ENCODE results near the gene ATF6.
"Not testable (repeated sequence)": the region's sequence is repeated elsewhere in the genome, so short reads cannot be mapped to it uniquely, and the experiment has no call there.

Gene ATF6

DNA sequence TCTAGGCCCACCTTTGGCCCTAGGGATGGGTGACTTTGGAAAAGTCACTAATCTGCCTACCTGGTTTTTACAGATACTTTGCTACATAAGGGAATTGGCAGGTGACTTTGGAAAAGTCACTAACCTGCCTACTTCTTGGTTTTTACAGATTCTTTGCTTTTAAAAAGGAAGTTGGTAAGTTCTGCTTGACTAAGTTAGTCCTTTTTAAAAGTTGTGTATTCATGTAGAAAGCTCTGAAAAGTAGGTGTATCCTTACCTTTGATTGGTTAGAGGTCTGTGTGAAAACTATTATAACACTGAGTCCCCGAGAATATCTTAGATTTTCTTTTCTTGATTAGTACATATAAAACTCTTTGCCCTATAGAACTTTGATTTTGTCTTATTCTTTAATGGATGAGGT, 12.4 kb downstream of the ATF6 start:
- no peak for DNase-seq (ENCODE audit: extremely low read depth in 1 of 2, low read depth in 1 of 2)

DNA sequence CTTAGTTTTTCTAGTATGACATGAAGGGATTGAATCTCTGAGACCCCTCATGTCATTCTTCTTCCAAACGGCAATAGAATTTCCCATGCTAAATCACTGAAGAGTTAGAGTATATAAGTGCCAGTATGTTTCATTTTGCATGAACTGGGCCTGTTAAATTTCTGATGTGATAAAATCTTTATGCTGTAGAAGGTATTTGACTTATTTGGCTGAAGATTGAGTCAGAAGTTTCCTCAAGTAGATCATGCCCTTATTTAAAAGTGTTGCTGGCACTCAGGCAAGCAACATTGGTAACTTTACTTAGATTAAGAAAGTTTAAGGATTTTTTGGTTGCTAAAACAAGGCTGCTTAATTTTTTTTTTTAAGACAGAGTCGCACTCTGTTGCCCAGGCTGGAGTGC, 13.3 kb downstream of the ATF6 start:
- no peak for DNase-seq (ENCODE audit: extremely low read depth in 1 of 2, low read depth in 1 of 2)

DNA sequence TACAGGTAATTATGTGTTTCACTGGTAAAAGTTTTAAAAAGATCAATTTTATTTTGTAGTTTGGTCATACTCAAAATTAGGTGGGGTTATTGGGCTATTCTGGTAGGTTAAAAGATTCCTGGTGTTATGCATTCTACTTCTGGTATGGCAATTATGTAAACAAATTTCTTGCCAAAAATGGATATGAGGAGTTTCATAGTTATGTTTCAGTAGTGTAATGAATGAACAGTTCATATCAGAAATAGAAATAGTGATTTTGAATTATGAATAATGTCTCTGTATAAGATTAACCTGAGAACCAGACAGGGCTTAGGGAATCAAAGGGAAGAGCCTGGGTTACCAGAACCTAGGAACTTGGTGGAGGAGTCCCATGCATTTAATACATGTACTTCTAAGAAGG, 15.9 kb downstream of the ATF6 start:
- DNase-seq (ENCODE audit: extremely low read depth in 1 of 2, low read depth in 1 of 2) = no peak

DNA sequence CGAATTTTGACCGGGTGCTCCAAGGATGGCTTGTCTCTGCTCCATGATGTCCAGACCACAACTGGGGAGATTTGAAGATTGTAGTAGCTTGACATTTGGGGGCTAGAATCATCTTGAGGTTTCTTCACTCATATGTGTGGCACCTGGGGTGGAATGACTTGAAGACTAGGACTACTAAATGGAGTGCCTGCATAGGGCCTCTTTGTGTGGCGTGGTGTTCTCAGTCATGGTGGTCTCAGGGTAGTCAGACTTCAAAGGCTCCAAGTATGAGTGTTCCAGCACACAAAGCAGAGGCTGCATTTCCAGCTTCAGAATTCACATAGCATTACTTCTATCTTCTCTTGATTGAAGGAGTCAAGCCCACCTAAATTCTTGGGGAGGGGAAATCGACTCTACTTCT, 16.8 kb downstream of the ATF6 start:
- no peak for DNase-seq (ENCODE audit: extremely low read depth in 1 of 2, low read depth in 1 of 2)

DNA sequence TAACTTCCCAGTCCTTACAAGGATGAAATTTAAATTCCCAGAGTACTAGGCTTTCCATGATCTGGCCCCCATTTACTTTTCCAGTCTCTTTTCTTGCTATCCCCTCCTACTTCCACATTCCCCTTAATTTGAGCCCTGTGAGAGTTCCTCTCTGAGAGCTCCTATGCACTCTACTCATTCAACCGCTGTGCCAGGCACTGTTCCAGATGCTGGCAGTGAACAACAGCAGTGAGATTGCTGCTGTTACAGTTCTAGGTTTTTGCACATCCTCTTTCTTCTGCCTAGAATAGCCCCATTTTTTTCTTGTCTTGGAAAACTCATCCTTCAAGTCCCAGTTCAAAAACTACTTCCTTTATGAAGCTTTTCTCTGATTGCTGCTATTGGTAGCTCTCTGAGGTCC, 18.8 kb downstream of the ATF6 start:
- no peak for DNase-seq (ENCODE audit: extremely low read depth in 1 of 2, low read depth in 1 of 2)

DNA sequence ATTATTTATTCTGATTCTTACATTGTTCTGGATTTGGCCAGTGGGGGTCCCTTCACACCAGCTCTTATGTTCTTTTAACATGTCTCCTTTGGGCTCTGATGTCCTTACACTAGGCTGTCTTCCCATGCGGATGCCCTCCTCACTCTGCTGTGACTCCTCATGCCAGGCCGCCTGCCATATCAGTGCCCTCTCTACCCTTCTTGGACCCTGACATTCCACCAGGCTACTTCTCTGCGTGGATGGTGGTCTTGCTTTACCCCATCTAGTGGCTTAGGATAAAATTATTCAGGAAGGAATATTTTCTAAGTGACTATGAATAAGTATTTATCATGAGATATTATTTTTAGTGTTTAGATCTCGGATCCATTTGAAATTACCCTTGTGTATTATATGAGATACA, 21.2 kb downstream of the ATF6 start:
- DNase-seq (ENCODE audit: extremely low read depth in 1 of 2, low read depth in 1 of 2) = no peak

DNA sequence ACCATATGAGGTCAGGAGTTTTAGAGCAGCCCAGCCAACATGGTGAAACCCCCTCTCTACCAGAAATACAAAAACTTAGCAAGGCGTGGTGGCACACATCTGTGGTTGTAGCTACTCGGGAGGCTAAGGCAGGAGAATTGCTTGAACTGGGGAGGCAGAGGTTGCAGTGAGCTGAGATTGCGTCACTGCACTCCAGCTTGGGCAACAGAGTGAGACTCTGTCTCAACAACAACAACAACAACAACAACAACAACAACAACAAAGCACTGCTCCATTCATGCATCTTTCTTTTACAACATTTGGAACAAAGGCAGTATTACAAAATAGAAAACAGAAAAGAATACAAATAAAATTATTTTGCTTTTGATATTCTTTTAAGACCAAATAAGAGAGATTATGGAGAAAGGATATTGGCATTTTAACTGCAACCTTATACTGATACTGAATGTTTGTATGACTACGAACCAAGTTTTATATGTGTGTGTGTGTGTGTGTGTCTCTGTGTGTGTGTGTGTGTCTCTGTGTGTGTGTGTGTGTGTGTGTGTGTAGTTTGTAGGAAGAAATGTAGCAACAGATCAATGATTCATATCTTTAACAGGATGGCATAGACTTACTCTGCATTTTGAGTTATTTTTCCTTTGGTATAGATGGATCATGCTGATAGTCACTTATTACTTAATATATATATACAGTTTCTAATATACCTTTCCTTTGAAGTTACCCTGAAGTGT, 24.6 kb downstream of the ATF6 start:
- DNase-seq (ENCODE audit: extremely low read depth in 1 of 2, low read depth in 1 of 2) = no peak

DNA sequence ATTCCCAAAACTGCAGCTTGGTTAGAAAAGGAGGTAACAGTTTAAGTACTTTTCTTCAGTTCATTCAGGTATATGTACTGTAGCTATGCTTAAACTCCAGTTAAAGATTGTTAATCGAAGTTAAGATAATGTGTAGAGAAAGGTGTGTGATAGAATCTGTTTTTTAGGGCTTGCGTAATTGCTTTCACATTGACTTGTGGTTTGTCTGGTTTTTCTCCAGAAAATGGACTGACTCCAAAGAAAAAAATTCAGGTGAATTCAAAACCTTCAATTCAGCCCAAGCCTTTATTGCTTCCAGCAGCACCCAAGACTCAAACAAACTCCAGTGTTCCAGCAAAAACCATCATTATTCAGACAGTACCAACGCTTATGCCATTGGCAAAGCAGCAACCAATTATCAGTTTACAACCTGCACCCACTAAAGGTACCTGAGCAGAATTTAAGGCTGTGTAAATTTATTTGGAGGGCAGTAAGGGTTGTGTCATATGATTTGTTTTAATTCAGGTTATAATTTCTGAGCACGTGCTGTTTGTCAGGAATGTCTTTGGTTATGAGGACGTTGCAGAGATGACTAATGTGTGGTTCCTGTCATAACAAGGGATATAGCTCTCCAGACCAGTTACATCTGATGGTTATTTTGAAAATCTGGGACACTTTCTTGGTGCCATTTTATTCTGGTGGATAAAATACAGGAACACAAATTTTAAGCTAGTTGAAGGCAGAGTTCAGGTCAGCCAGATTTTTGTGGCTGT, 26.0 kb downstream of the ATF6 start:
- DNase-seq (ENCODE audit: extremely low read depth in 1 of 2, low read depth in 1 of 2) = no peak

DNA sequence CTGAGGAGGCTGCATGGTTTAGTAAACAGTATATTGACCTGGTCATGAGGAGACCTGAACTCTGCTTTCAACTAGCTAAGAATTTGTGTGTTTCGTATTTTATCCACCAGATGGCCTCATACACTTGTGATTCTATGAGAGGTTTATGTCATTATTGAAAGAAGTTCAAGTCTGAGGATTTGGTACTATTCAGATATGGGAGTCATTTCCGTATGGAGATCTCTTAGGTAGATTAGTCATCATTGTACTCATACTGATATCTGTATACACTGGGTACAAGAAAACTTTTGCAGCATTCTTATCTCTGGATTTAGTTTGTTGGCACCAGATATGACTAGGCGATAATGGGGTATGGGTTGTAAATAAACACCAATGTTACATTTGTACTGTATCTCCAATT, 26.6 kb downstream of the ATF6 start:
- no peak for DNase-seq (ENCODE audit: extremely low read depth in 1 of 2, low read depth in 1 of 2)

DNA sequence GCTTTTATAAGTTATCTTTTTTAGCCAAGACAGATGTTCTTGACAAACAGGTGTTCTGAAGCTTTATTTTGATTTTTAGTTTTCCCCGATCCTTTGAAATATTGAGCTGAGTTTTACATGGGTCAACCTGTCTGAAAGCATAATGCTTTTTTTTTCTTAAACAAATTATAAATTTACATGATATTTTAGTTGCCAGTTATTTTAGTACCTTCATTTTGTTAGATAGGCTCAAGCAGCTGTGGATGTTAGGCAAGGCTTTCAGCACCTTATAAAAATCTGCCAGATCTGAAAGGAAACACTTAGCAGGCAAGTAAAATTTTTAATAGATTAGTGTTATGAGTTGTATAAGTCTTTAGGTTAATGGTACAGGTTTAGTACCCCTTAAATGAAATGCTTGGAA, 33.7 kb downstream of the ATF6 start:
- no peak for DNase-seq (ENCODE audit: extremely low read depth in 1 of 2, low read depth in 1 of 2)

DNA sequence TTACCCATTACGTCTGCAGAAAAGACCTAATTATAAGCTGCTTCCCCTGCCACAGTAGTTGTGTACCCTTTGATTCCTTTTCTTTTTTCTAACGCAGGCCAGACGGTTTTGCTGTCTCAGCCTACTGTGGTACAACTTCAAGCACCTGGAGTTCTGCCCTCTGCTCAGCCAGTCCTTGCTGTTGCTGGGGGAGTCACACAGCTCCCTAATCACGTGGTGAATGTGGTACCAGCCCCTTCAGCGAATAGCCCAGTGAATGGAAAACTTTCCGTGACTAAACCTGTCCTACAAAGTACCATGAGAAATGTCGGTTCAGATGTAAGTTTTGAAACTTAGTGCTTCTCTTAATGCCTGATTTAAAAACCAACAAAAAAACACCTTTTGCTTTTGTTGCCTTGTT, 35.8 kb downstream of the ATF6 start:
- DNase-seq (ENCODE audit: extremely low read depth in 1 of 2, low read depth in 1 of 2) = no peak

DNA sequence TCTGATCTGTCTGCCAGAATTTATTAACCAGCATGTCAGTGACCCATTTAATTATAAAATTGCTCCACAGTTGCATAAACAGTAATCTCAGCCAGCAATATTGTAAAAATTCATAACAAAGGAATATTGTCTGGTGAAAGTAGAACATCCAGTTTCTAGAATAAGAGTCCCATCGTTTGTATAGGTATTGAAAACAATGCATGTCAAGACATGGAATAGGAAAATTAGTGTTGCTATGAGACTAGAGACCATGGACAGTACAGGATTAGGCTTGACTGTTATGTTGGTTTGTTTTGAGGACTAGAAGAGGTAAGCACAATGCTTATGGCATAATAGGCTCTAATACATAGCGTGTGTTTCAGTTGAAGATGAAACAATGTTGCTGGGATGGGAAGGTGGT, 37.1 kb downstream of the ATF6 start:
- no peak for DNase-seq (ENCODE audit: extremely low read depth in 1 of 2, low read depth in 1 of 2)

DNA sequence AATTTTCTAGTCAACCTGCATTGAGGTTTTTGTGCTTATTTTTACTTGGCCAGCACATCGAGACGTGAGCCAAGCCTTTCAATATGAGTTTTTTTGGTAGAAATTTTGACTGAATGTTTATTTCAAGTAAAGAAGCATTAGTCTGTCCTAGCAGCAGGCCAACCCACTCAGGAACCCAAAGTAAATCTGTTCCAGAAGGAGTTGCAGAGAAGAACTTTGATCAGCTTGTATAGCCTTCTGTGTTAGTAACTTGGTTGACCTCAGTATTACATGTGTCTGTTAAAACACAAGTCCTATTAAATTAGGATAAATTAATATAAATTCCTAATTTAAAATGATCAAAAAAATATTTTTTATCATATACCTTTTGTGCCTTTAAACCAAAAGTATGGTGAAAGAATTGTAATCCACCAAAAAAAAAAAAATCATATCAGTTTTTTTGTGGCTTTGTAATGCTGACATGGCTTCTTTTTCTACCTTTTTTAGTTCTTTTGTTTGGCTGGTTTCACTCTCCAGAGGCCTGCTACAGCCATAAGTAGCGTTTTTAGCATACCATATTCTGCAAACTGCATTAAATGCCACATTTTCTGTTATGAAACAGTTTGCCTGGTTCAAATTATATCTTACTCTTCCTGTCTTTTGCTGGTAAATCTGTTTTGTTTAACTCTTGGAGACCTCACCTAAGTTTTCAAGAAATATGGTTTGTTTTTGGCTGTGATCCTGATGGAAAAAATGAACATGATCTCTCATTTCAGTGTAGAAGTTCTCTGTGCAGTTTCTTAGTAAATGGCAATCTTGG, 39.5 kb downstream of the ATF6 start:
- no peak for DNase-seq (ENCODE audit: extremely low read depth in 1 of 2, low read depth in 1 of 2)

DNA sequence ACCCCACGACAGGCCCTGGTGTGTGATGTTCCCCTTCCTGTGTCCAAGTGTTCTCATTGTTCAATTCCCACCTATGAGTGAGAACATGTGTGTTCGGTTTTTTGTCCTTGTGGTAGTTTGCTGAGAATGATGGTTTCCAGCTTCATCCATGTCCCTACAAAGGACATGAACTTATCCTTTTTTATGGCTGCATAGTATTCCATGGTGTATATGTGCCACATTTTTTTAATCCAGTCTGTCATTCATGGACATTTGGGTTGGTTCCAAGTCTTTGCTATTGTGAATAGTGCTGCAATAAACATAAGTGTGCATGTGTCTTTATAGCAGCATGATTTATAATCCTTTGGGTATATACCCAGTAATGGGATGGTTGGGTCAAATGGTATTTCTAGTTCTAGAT, 43.1 kb downstream of the ATF6 start:
- DNase-seq (ENCODE audit: extremely low read depth in 1 of 2, low read depth in 1 of 2) = not testable (repeated sequence)

DNA sequence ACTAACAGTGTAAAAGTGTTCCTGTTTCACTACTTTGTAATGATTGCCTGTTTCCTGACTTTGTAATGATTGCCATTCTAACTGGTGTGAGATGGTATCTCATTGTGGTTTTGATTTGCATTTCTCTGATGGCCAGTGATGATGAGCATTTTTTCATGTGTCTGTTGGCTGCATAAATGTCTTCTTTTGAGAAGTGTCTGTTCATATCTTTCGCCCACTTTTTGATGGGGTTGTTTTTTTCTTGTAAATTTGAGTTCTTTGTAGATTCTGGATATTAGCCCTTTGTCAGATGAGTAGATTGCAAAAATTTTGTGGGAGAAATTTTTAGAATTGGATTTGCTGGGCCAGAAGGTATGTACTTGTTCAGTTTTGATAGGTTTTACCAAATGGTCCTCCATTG, 43.5 kb downstream of the ATF6 start:
- DNase-seq (ENCODE audit: extremely low read depth in 1 of 2, low read depth in 1 of 2) = not testable (repeated sequence)

DNA sequence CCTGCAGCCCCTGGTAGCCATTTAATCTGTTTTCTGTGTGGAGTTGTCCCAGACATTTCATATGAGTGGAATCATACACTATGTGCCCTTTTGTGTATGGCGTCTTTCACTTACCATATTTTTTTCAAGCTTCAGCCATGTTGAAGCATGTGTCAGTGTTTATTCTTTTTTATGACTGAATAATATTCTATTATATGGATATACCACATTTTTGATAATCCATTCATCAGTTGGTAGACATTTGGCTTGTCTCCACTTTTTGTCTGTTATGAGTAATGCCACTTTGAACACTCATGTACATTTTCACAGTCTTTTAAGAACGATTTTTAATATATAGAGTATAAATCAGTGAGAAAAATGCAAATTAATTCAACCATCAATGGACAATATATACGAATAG, 44.7 kb downstream of the ATF6 start:
- DNase-seq (ENCODE audit: extremely low read depth in 1 of 2, low read depth in 1 of 2) = no peak

DNA sequence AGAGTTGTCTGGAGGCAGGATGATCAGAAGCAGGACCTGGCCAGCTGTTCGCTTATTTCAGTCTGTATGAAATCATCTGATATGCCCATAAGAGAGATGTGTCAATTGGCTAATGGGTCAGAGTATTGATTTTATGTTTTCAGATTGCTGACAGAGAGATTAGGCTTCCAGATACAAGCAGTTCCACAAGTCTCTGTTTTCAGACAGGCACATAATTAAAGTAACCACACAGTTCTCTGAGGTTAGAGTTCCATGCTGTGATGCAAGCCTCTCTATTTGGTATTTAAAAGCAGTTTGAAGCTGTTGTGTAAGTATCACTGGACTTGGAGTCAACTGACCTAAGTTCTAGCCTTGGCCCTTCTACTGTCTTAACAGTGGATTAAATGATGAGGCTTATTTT, 50.1 kb downstream of the ATF6 start:
- DNase-seq (ENCODE audit: extremely low read depth in 1 of 2, low read depth in 1 of 2) = no peak

DNA sequence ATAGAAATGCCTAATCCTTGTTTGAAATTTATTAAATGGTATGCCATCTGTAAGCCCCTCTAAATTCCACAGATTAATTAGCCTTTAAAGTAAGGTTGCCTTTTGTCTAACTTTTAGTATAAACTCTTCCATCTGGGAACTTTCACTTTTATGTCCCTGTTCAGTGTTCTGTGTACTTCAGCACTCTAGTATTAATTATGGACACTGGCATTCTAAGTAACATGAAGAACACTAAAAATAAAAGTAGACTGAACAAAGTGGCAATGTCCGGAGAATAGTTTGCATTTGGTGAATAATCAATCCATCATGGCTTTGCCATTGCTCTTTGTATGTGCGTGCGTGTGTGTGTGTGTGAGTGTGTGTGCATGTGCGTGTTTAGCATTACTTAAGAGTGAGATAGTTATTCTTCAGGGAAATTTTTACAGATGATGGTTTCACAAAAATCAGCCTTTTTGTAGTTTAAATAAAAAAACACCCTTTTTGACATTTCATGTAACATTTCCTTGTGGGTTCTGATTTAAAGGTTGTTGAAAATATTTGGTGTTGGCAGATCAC, 51.1 kb downstream of the ATF6 start:
- no peak for DNase-seq (ENCODE audit: extremely low read depth in 1 of 2, low read depth in 1 of 2)

DNA sequence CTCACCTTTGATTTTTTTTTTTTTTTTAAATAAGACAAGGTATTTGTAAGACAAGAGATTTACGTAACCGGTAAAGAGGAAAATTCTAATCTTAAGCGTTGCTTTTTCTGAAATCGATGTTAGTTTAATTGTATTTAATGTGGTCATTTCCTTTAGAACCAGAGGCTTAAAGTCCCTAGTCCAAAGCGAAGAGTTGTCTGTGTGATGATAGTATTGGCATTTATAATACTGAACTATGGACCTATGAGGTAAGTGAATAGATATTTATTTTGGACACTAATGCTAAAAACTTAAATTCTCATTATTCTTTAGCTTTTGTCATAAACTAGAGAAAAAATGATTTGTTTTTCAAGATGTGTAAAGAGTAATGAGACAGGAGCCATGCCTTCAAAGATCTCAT, 54.8 kb downstream of the ATF6 start:
- no peak for DNase-seq (ENCODE audit: extremely low read depth in 1 of 2, low read depth in 1 of 2)

DNA sequence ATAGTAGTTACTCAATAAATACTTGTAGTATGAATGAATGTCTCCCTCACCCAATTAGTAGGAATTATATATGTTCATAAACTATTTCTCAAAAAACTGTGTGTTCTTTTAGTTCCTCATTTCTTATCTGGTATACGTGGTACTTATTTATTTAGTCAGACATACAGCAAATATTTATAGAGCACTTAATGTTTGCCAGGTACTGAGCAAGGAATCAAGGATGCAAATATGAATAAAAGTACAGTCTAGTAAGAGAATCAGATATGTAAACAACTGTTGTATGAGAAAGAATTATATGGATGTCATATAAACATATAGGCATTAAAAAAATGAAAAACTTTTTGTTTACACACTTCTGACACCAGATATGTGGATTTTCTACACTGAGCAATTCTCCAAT, 58.5 kb downstream of the ATF6 start:
- DNase-seq (ENCODE audit: extremely low read depth in 1 of 2, low read depth in 1 of 2) = no peak

DNA sequence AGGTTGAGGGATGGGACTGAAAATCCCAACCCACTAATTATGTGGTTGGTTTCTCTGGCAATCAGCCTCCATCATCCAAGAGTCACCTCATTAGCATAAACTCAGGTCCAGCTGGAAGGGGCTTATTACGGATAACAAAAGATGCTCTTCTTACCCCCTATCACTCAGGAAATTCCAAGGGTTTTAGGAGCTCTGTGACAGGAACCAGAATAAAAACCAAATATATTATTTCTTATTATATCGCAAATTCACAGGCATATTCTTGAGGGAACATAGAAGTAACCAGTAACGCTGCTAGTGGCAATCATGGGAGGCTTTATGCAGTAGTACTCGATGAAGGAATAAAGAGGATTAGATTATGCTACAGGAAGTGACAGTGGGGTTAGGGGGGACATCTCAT, 59.7 kb downstream of the ATF6 start:
- DNase-seq (ENCODE audit: extremely low read depth in 1 of 2, low read depth in 1 of 2) = no peak

DNA sequence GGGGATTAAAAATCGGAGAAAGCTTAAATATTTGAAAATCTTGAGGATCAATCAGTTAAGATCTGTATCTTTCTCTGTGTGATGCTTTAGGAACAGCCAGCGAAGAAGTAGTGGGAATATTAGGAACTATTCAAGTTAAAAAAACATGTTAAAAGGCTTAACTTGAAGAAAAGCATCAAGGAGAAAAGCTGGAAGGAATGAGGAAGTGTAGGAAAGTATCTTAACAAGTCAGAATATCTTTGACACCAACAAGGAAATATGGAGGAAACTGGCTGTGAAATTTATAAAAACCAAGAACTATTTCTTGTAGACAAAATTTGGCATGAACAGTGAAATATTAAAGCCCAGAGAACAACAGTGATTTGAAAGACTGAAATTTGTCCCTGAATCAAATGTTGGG, 60.4 kb downstream of the ATF6 start:
- no peak for DNase-seq (ENCODE audit: extremely low read depth in 1 of 2, low read depth in 1 of 2)
